GM21576 (cell line): ENCODE data around the gene SCAMP3.

ENCODE experiments used
- ATAC-seq: cut with Tn5 transposase; IDR thresholded peaks from one replicate; pipeline ENCODE4 v1.9.1; 2021; ENCODE audit warnings: mild to moderate bottlenecking, moderate library complexity; ENCODE audit not compliant: unreplicated experiment

SCAMP3 gene

GRCh38 chr1:155207806-155208540 lies 54.2 kb downstream of the SCAMP3 start, which contains the start of gene THBS3:
Gene THBS3 (minus strand): TSS chr1:155207897. CDS start chr1:155207876, 21 bp downstream.
- ATAC-seq, result no peak

DNA sequence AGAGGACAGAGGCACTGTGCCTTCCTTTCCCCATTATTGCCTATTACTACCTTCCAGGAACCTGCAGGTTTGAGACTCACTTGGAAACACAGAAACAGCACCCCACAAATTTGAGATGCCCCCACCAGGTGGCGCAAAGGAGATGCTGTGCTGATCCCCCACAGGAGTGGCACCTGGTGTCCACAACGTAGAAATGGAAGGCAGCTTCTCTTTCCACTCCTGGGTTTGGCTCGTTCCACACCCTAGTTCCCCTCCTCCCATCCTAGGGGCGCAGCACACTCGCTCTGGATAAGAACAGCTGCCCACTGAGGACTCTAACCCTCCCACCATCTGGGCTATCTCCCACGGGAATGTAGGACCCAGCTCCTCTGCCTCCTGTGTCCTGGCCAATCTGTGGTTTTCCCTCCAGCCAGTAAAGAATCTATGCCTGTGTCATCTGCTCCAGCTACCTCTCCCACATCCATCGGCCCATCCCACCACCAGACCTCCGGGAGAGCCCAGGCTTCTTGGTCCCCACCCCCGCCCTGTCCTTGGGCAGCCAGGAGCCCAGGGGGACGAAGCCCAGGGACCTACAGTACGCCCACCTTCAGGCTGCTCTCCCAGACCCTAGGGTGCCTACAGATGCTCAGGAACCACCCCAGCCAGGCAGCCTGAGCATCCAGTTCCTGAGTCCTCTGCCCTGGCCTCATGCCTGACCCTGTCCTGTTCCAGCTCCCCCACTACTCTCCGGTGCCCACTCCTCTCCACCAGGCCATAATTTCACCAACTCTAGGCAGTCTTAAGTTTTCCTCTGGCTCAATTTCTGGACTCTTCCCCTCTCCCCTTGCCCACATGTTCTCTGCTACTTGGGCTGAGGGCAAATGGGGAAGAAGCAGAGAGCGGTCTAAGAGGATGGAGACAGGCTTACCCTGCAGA lies 55.0 kb downstream of the SCAMP3 start:
- ATAC-seq, result no peak
